GM18498 (cell line): Measurements from ENCODE around the gene OGFOD3.
"Not testable (repeated sequence)": the region's sequence is repeated elsewhere in the genome, so short reads cannot be mapped to it uniquely, and the experiment has no call there.

Source experiments
- ATAC-seq: cut with Tn5 transposase; IDR thresholded peaks from one replicate; pipeline ENCODE4 v1.9.1; 2021; ENCODE audit warnings: mild to moderate bottlenecking, moderate library complexity; ENCODE audit not compliant: unreplicated experiment

Gene OGFOD3

DNA sequence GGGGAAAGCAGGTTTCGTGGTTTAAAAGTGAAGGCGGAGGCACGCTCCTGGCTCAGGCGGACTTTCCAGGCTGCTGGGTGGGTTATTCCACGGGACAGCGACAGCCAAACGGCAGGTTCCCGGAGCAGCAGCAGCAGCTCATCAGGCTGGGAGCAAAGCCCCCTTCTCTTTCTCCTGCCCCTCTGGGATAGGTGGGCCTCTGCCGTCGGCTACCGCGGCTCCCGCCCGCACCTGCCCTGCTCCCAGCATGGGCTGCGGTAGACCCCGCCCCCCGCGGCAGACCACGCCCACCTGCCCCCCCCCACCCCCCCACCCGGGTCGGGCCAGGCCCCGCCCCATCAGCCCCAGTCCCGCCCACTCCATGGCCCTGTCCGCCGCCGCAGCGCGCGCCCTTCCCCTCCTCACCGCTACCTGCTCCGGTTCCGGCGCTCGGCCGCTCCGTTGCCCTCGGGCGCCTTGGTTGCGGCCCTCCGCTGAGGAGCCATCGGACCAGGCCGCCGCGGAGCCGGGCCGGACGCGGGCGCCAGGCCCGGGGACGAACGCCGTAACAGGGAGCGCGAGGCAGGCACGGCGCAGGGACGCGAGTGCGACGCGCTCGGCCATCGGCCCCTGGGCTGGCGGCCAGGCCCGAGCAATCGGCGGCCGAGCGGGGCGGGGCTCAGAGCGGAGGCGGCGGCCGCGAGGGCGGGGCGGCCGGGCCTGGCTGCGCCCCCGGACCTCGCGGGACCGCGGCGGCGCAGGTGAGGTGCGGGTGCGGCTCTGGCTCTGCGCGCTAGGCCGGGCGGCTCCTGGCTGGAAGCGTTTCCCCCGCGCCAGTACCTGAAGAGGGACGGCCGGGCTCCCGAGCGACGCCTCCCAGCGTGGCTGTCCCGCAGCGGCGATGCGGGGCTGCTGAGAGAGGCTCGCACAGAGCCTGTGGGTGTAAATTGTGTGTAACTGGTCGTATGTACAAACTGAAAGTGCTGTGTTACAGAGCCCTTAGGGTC is at the start of gene OGFOD3, which contains the start of gene HEXD:
OGFOD3 (minus strand) TSS at position 586 of the 986 bp plus-strand sequence; CDS start at position 485, 101 bp downstream.
HEXD (plus strand) TSS at position 347 of the 986 bp plus-strand sequence. CDS start 1,453 bp downstream, outside the sequence.
- ATAC-seq, result peak; percentile 85

GRCh38 chr17:82465023-82465603 is 46.7 kb upstream of the OGFOD3 start:
- ATAC-seq, result no peak

DNA sequence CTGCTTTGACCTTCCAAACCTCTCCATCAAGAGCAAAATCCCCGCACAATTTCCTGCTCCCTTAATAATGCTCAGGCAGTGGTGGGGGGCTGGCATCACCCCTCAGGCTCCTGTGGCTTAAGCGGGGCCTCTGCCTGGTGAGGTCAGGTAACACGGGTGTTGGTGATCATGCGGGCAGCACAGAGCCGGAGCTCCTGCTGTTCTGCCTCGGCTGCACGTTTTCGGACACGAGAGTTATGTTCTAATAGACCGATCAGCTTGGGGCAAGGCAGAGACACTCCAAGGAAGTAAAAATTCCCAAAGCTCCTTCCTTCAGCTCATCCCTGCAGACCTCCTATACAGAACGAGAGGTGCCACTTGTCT is 46.2 kb upstream of the OGFOD3 start:
- no peak for ATAC-seq

- no peak for ATAC-seq
Observed at GRCh38 chr17:82463925-82464566, 45.7 kb upstream of the OGFOD3 start.

- ATAC-seq, result no peak
Observed at GRCh38 chr17:82463391-82463790, 45.0 kb upstream of the OGFOD3 start.

DNA sequence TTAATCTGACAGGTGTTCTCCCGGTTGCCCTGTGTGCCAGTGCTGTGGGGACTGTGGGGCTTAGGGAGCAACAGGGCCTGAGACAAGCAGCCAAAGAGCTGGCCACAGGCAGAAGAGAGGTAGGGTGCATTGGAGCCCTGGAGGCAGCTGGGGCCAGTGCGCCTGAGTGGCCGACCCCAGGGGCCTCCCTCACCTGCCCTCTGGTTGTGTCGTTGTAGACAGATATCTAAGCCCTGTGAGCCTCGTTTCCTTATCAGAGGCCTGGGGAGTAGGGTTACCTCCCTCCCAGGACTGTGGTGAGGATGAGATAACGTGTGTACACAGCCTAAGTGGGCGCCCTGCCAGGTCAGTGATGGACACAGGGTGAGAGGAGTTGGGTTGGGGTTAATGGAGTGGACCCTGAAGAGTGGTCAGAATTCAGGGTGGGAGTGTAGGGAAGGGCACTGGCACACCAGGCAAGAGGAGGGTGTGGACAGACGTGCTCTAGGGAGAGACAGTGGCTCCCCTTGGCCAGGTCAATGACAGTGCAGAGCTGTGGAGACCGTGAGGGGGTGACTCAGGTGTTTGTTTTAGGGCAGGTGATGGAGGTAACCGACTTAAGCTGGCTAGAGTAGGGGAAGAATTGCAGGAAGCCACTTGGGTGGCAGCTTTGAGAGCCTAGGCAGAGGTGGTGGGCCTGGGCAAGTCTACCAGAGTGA is 43.6 kb upstream of the OGFOD3 start:
- no peak for ATAC-seq

- ATAC-seq, result not testable (repeated sequence)
Observed at GRCh38 chr17:82459936-82460335, 41.5 kb upstream of the OGFOD3 start.

DNA sequence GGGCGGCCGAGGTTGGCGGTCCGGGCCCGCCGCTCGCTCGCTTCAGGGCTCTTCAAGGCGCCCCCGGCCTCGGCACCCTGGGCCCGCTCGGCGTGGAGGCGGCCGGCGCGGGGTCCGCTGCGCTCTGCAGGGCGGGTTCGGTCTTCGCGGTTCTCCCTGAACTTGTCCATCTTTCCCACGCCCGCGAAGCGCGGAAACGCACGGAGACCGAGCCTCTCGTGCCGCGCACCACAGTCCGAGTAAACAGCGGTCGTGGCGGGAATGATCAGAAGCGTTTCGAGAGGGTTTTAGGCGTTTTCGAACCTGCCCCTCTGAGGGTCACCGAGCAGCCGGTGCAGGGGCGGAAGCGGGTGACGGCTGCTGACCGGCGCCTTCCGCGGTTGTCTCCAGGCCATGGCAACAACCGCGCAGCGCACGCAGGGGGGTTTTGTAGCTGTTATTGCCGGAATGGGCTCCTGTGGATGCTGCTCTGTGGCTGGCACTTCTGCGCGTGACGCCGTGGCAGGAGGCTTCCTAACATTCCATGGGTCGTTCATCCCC is 40.6 kb upstream of the OGFOD3 start:
- peak; percentile 14 for ATAC-seq

DNA sequence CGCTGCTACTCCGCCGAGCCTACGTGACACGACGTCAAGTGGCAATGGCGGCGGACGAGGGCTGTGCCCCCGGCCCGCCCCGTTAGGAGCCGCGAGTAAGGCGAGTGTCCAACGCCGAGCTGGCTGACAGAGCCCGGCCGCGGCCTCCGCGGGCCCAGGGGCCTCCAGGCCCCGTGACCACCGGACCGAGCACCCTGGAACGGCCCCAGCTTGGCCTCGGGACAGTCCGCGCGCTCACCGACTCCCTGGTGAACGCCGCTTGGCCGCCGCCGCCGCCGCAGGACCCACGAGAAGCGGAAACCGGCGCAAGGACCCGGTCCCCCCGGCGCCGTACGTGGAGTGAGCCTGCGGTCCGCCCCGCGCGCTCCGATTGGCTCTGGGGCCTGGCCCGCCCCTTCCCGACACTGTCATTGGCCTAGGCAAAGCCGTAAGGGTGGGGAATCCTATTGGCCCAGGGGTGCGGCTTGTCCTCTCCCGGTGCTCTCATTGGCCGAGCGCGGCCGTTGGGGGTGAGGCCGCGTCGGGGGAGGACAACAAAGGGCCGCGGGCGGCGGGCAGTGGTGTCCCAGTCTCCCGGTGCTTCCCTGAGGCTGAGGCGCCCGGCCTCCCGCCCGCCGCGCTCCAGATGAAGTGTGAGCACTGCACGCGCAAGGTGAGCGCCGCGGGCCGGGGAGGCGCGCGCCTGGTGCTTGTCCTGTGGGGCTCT is 39.9 kb upstream of the OGFOD3 start, which contains the start of gene NARF:
NARF (plus strand) TSS at position 563 of the 706 bp plus-strand sequence; CDS start at position 626, 63 bp downstream.
- ATAC-seq, result peak; percentile 94

GRCh38 chr17:82457929-82458178 is 39.5 kb upstream of the OGFOD3 start:
- no peak for ATAC-seq

- ATAC-seq, result no peak
Observed at GRCh38 chr17:82457073-82457928, 38.9 kb upstream of the OGFOD3 start.

GRCh38 chr17:82453706-82454105 is 35.3 kb upstream of the OGFOD3 start:
- not testable (repeated sequence) for ATAC-seq

- ATAC-seq, result not testable (repeated sequence)
Observed at GRCh38 chr17:82453151-82453550, 34.8 kb upstream of the OGFOD3 start.

- no peak for ATAC-seq
Observed at GRCh38 chr17:82452162-82452561, 33.8 kb upstream of the OGFOD3 start.

GRCh38 chr17:82450357-82451106 is 32.1 kb upstream of the OGFOD3 start, which contains the start of gene CYBC1:
Gene CYBC1 (minus strand): TSS chr17:82450752. CDS start chr17:82449254, 1,498 bp downstream.
- ATAC-seq, result peak; percentile 71

- no peak for ATAC-seq
Observed at GRCh38 chr17:82449883-82450356, 31.5 kb upstream of the OGFOD3 start.

GRCh38 chr17:82449131-82449882 is 30.9 kb upstream of the OGFOD3 start:
- peak; percentile 58 for ATAC-seq
